GM18526 (cell line): ENCODE data around the gene PCDHB4.

Source experiments
- POLR2A ChIP-seq: IDR thresholded peaks from 3 replicates; pipeline ENCODE4 v1.6.1; 2011; ENCODE audit not compliant: insufficient read length; ENCODE audit errors: extremely low read depth

PCDHB4 gene

DNA sequence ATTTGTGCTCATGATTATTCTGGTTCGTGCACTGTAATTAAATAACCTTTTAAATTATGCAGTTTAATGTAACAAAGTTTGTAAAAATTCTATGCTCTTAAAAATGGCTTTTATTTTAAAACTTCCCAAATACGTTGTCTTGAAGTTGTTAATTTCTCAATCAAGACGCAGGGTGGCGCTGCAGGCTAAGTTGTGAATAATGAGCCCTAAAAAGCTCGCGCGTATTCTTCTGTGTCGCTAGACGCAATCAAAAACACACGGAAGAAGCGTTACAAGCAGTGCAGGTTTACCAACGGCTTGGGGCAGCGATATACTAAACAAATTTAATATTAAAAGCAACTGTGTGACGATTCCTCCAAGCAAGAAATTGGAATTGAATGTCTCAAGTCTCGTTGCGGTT is at the start of gene PCDHB4:
Gene PCDHB4, plus strand, starts transcription at position 256 of the 400 bp plus-strand sequence. CDS start 181 bp downstream, outside the sequence.
- no peak for TF ChIP-seq POLR2A

DNA sequence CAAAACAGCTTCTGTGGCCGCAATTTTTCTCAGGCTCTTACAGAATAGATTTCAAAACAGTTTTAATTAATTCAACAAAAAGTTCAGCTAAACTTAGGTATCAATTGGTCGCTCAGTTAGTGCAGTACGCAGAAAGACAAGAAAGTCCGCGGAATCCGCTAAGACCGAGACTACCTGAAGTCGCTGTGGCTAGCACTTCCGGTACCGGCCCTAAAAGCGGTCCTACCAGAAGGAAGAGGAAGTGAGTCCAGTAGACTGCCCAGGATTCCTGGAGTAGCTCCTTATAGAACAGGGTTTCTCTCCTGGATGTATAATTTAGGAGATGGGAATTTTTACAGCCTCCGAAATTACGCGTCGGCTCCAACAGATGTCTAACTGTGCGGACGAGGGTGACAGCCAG is 43.8 kb upstream of the PCDHB4 start:
- no peak for TF ChIP-seq POLR2A

DNA sequence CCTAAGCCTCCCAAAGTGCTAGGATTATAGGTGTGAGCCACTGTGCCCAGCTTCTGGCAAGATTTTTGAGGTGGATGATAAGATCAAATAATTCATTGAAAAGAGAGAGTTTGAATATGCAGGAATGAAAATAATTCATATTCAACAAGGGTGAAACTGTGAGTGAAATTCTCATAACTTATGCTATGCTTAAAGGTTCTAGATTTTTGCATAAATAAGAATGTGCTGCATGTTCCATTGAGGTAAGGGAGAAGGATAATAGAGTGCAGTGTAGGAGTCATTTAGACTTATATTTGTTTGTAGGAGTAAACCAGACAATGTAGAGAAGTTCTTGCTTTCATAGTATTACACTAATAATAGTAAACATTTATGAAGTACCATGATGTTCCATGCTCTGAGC is 39.4 kb upstream of the PCDHB4 start:
- no peak for TF ChIP-seq POLR2A

DNA sequence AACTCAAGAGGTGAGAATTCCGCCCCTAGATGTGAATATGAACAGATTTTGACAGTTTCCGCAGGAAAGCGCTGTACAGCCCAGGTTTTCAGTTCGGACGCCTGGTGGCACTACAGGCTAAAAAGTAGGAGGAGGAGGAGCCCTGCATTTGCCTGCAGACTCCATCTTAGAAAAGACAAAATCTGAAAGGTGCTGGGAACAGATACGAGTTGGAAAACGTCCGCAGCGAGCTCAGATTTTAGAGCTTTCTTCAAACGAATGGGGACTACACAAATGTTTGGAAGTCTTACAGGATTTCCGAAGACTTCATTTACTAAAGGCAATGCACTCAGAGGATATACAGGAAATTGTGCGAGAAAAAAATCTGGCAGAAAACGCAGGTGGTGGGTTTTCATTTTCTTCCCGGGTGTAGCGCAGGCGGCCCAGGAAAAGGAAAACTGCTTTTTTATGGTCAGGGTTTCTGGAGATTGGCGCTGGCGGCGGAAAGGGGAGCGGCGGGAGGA is 37.1 kb upstream of the PCDHB4 start:
- no peak for TF ChIP-seq POLR2A

DNA sequence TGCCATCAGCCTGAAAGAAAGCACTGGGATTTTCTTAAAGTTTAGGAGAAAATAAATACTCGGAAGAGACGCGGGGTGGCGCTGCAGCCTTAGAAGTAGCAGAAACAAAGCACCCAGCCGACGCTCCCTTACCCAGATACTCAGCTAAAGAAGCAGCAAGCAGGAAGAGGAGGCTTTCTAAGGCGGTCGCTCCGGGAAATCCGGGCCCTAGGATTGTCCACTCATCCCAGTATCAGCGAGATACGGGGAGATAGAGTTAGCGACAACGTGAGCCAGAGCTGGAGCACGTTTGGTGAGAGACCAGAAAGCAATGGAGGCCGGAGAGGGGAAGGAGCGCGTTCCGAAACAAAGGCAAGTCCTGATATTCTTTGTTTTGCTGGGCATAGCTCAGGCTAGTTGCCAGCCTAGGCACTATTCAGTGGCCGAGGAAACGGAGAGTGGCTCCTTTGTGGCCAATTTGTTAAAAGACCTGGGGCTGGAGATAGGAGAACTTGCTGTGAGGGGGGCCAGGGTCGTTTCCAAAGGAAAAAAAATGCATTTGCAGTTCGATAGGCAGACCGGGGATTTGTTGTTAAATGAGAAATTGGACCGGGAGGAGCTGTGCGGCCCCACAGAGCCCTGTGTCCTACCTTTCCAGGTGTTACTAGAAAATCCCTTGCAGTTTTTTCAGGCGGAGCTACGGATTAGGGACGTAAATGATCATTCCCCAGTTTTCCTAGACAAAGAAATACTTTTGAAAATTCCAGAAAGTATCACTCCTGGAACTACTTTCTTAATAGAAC is 26.9 kb upstream of the PCDHB4 start, which contains the start of gene PCDHB2:
Gene PCDHB2, plus strand, starts transcription at position 135 of the 782 bp plus-strand sequence. Its CDS starts 176 bp downstream, at position 311.
- no peak for TF ChIP-seq POLR2A

DNA sequence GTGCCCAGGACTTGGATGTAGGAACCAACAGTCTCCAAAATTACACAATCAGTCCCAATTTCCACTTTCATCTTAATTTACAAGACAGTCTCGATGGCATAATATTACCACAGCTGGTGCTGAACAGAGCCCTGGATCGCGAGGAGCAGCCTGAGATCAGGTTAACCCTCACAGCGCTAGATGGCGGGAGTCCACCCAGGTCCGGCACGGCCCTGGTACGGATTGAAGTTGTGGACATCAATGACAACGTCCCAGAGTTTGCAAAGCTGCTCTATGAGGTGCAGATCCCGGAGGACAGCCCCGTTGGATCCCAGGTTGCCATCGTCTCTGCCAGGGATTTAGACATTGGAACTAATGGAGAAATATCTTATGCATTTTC is 26.4 kb upstream of the PCDHB4 start:
- TF ChIP-seq POLR2A, result no peak

DNA sequence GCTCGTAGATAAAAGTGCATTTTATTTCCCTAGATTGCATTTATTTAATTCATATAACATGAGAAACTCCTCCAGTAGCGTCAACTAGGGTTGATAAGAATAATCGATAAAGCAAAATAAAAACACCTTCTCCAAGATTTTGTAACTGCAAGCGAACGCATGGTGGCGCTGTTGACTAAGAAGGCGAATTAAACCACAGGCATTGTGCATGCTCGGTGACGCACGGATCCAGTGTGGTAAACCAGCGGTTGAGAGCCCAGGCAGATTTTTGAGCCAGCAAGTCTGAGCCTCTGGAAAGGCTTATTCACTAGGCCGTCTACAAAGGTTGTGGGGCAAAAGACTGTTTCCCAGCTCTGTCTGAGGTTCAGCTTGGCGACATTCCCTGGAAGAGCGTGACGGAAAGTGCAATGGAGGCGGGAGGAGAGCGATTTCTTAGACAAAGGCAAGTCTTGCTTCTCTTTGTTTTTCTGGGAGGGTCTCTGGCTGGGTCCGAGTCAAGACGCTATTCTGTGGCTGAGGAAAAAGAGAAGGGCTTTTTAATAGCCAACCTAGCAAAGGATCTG is 21.3 kb upstream of the PCDHB4 start, which contains the start of gene PCDHB3:
Gene PCDHB3, plus strand, starts transcription at position 231 of the 563 bp plus-strand sequence. Its CDS starts 177 bp downstream, at position 408.
- TF ChIP-seq POLR2A, result no peak

DNA sequence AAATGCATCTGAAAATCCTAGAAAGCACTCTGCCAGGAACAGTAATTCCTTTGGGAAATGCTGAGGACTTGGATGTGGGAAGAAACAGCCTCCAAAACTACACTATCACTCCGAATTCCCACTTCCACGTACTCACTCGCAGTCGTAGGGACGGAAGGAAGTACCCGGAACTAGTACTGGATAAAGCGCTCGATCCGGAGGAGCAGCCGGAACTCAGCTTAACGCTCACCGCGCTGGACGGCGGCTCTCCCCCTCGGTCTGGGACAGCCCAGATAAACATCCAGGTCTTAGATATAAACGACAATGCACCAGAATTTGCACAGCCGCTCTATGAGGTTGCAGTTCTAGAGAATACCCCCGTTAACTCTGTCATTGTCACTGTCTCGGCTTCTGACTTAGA is 20.6 kb upstream of the PCDHB4 start:
- no peak for TF ChIP-seq POLR2A

DNA sequence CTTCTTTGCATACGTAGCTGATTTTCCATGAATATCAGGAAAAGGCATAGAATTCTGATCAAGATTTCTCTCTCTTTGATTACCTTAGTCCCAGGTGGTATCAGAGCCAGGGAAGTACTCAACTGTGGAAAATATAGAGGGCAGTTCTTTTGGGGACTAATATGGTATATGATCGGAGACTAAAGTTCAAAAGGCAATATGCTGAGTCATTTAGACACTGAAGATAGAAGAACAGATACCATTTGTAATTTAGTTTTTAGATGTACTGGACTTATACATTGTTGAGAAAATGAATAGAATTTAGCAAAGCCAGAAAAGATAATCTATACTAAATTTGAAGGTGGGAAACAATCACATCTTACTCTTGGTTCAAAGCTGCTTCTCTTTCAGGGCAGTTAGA is 16.3 kb upstream of the PCDHB4 start:
- no peak for TF ChIP-seq POLR2A

DNA sequence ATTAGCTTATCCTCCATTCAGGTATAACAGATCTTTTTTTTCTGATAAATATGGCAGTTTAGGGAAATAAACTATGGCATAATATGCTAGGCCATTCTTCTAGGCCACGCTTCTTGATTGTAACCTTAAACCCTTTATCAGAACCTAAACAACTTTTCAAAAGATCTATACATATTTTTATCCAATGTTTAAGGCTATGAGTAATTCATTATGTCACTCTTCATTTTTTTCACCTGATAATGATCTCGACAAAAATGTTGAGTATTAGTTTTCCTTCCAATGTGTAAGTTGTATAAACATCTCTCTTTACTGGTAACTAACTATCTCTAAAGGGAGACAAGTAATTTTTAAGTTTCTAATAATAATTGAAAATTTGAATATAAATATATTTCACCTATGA is 2.4 kb upstream of the PCDHB4 start:
- TF ChIP-seq POLR2A, result no peak

DNA sequence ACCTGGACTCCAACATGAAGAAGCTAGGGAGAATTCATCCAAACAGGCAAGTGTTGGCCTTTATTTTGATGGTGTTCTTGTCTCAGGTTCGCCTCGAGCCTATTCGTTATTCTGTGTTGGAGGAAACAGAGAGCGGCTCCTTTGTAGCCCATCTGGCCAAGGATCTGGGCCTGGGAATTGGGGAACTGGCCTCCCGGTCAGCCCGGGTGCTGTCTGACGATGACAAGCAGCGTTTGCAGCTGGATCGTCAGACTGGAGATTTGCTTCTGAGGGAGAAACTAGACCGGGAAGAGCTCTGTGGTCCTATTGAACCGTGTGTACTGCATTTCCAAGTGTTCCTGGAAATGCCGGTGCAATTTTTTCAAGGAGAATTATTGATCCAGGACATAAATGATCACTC is 367 bp downstream of the PCDHB4 start:
- TF ChIP-seq POLR2A, result no peak

DNA sequence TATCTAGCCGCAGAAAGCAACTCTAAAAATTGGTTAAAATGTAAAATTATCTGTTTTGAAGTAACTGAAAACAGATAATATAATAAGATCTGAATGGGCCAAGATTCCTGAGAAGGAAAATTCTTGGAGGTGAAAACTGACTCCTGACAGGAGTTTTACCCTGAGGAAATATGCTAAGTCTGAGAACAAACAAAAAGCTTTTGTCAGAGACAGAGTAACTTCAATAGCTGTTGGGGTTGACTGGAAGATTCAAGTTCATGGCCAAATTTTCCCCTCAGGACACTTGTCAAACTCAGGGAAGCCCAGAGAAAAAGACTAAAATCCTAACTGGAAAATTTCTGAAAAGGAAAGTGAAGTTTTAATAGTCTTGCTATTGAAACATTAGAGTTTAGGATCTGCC is 5.7 kb downstream of the PCDHB4 start:
- TF ChIP-seq POLR2A, result no peak

DNA sequence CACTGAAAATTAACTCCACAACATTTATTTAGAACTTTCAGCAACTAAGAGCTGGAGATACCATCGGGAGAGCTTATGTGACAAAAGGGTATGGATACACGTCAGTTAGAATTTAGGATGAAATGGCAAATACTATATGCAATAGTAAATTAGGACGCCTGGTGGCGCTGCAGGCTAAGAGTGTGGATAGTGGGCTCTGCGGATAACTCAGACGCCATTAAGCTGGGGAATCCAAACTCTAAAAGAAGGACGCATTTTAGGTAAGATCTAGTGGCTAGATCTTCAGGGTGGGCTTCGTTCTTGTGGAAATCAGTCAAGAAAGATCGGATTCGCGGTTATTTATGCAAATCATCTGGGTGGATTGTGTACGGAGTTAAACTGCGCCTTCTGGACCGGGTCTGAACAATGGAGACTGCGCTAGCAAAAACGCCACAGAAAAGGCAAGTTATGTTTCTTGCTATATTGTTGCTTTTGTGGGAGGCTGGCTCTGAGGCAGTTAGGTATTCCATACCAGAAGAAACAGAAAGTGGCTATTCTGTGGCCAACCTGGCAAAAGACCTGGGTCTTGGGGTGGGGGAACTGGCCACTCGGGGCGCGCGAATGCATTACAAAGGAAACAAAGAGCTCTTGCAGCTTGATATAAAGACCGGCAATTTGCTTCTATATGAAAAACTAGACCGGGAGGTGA is 13.6 kb downstream of the PCDHB4 start, which contains the start of gene PCDHB5:
Gene PCDHB5, plus strand, starts transcription at position 177 of the 688 bp plus-strand sequence. Its CDS starts 229 bp downstream, at position 406.
- no peak for TF ChIP-seq POLR2A

DNA sequence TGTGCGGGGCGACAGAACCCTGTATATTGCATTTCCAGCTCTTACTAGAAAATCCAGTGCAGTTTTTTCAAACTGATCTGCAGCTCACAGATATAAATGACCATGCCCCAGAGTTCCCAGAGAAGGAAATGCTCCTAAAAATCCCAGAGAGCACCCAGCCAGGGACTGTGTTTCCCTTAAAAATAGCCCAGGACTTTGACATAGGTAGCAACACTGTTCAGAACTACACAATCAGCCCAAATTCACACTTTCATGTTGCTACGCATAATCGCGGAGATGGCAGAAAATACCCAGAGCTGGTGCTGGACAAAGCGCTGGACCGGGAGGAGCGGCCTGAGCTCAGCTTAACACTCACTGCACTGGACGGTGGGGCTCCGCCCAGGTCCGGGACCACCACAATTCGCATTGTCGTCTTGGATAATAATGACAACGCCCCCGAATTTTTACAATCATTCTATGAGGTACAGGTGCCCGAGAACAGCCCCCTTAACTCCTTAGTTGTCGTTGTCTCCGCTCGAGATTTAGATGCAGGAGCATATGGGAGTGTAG is 14.2 kb downstream of the PCDHB4 start:
- no peak for TF ChIP-seq POLR2A

DNA sequence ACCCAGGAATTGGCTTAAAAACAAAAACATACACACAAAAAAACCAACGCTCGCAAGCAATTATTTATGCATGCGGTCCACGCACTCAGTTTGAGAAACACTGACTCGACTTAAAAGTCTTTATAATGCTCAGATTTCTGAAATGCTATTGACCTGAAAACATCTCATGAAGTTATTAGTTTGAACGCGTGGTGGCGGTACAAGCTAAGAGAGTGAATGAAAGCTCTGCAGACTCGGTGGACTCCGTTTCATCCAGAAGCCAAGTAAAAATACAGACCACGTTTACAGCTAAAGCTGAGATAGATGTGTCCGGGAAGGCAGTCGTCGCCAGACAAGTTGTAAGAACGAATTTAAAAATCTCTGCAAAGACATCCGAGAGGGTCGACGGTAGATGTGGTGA is 28.2 kb downstream of the PCDHB4 start, which contains the start of gene PCDHB6:
Gene PCDHB6, plus strand, starts transcription at position 246 of the 400 bp plus-strand sequence. CDS start 201 bp downstream, outside the sequence.
- no peak for TF ChIP-seq POLR2A
